Activated CD4-positive, alpha-beta T cell treated with anti-CD3 and anti-CD28 coated beads for 24 hours (primary cell): ENCODE results near the gene TFR2.

Experiments
- DNase-seq, 2 donors: peaks; one replicate each; pipeline ENCODE4 v3.0.0-alpha.2; 2020; ENCODE audit warnings: low read depth in 2 of 2

Gene TFR2

DNA sequence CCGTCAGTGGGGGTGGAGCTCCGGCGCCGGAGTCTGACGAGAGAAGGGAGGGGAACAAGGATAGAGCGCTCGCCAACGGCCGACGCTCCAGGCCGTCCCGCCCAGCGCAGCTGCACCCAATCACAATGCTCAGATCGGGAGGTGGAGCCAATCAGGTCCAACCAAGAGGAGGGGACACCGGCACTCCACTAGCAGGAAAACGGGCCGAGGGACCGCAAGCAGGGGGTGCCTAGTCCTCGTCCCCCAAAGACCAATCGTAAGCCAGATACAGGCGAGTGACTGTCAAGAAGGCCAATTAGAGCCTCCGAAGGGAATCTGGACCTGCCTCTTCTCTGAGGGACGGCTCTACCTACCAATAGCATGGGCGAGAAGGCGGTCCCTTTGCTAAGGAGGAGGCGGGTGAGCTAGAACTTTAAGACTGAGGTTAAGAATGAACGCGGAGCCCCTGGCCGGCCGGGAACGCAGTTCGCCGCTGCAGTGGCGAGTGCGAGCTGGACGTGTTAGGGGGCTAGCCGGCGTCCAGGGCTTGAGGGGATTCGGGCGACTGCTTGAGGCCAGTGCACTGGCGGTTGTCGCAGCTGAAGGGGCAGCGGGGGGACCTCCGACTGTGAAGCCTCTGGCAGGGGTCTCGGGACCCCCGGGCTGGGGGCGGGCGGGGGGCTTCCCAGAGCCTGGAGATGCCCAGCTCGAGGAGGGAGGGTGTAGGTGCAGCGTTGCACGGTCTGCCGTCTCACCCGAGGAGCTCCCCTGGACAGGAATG lies 54.9 kb downstream of the TFR2 start, which contains the start of gene FBXO24:
Gene FBXO24 (plus strand): TSS at position 63 of the 760 bp plus-strand sequence. CDS start 298 bp downstream, at position 361.
- peak; percentile 98 to 99 for DNase-seq

DNA sequence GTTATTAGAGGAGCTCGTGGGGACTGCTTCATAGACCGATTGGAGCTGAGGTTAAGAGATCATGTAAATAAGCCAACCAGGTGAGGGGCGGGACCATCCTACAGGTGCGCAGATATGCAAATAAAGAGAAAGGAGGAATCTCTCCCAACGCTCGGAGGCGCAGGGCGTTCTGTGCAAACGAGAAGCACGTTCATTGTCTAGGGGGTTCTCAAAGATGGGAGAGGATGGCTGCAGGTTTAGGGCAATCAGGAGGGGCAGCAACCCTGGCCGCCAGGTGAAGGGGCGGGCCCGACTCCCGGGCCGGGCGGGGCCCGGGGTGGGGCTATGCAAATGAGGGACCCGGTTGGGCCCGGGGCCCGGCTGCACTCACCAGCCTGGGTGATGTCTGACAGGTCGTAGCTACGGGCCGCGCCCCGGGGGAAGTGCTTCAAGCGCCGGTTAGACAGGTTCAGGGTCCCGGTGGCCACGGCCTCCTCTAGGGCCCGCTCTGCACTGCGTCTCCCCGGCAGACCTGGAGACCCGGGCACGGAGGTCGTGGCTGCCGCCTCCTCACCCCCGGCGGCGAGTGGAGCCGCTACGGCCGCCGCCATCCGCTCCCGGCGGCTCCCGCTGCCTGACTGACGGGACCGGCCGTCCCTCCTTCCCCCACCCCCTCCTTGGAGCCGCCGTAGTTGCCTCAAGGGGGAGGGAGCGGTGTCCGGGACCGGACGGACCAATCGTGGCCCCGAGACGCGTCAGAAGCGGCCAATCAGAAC lies 55.7 kb downstream of the TFR2 start, which contains the start of gene LRCH4:
Gene LRCH4 (minus strand): TSS at position 619 of the 755 bp plus-strand sequence. CDS start 29 bp downstream, at position 590.
- DNase-seq = peak in 1 of 2 donors; percentile 39

DNA sequence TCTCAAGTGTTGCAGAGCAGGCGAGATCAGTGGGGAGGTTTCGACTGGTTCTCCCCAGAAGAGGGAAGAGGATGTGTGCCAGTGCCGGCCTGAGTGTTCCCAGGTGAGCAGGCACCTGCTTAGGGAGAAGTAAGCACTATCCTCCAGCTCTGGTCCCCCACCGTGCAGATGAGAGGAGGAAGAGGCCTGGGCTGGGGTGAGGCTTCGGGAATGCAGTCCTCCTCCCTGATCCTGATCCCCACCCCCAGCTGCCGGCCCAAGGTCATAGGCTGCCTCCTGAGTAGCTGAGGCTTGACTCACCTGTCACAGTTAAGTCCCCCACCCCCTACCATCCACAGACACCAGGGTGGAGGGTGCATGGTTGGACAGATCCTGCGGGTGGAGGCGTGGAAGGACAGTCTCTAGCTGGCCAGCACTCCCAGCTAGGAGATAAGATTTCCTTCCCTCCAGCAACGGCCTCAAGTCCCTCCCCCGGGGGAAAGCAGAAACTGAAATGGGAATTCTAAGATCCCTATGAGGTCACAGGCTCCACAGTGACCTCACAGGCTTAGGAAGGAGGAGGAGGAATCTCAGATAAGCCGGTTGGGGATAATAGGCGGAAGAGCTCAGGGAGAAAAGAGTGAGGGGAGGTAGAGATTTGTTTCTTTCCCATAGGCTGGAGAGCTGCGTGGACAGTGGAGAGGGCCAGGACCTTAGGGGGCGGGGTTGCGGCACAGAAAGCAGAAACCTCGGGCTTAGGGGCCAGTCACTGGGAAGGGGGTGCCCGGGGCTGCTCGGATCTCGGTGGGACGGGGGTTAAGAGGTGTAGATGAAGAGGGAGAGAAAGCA lies 56.5 kb downstream of the TFR2 start:
- DNase-seq = no peak

DNA sequence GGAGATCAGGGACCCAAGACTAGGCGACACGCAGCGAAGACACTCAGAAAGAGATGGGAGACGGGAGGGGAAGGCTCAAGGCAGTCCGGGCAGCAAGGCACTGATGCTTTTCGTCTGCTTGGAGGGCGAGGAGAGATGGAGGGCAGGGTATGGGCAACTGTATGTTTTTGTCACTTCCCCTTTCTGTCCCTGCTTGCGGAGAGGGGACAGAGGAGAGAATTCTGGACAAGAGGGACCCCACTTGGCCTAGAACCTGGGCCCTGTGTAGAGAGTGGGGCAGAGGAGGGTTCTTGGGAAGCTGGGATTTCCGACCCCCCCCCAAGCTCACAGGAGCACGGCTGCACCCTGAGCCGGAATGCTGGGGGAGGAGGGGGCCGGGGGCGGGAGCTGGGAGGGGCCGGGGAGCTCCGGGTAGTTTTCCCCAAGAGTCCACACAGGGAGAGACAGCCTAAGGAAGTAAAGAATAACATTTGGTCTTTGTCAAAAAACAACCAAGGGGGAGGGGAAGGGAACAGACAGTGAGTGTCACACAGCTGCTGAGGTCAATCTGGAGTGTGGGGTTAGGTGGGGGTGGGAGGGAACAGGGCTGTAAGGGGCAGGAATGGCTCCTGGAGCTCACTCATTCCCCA lies 57.2 kb downstream of the TFR2 start:
- no peak for DNase-seq

DNA sequence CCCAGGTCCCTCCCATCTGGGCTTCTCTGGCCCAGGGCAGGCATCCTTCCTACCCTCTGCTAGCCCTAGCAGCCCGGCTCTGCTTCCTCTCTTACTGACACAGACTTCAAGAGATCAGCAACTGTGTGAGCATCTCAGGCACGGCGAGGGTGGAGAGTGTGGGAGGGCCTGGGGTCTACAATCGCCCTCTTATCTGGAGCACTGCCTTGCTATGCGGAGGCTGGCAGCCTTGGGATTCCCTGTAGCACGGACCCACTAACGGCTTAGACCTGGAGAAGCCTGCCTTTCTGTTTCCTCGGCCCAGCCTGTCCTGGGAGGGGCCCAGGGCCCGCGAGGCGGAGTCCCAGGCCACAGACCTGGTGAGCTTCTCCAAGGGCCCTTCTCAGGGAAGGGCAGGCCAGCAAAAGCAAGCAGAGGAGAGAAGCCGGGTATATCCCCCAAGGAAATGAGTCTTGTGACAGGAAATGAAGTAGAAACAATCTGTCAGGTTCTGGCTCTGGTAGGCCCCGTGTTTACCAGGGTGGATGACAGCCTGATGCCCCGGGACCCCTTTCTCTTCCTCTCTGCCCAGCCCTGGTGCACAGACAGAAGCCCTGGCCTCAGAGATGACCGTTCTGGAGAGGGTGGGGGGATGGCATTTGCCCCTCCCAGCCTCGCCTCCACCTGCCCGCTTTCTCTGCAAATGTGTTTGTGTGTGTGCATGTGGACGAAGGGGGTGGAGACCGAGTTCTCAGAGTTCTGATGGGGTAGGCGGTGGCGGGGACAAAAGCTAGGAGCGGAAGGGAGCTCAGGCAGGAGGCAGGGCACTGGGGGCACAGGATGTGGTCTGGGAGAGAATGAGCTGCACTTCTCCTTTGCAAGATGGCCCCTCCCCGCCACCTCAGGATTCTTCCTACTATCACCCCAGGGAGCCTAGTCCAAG lies 58.0 kb downstream of the TFR2 start:
- peak; percentile 47 to 64 for DNase-seq

DNA sequence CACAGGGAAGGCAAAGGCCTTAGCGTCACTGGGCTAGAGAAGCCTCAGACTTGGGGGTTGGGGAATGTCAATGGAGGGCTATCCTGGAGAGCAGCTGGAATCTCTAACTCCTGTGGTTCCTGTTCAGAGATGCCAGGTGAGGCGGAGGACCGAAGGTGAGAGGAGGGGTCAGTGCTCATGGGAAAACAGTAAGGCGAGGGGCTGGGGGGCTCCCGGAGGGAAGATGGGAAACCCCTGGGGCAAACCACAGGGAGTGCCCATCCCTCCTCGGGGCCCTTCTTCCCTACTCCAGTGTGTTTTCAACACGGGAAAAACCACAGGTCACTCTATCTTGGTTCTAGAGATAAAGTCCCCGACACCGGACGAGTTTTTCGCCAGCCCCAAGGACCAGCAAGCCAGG lies 58.7 kb downstream of the TFR2 start:
- DNase-seq = no peak

DNA sequence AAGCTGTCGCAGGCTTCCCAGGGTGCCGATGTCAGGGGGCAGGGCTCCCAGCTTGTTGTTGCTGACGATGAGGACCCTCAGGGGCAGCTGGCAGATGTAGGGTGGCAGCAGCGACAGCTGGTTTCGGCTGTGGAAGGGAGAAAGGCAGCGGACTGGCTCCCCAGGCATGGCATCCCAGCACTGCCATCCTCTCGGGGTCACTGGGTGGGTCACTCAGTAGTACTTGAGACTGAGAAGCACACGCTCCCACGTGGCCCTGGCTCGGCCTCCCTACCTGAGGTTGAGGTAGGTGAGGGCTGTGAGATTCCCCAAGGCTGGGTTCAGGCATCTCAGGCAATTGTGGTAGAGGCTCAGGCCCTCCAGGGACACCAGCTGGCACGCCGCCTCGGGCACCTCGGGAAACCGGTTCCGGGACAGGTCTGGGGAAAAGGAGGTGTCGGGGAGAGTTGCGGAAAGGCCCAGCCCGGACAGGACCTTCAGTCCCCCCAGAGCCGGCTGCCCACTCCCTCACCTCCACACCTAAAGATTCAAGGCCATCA lies 59.2 kb downstream of the TFR2 start:
- no peak for DNase-seq

DNA sequence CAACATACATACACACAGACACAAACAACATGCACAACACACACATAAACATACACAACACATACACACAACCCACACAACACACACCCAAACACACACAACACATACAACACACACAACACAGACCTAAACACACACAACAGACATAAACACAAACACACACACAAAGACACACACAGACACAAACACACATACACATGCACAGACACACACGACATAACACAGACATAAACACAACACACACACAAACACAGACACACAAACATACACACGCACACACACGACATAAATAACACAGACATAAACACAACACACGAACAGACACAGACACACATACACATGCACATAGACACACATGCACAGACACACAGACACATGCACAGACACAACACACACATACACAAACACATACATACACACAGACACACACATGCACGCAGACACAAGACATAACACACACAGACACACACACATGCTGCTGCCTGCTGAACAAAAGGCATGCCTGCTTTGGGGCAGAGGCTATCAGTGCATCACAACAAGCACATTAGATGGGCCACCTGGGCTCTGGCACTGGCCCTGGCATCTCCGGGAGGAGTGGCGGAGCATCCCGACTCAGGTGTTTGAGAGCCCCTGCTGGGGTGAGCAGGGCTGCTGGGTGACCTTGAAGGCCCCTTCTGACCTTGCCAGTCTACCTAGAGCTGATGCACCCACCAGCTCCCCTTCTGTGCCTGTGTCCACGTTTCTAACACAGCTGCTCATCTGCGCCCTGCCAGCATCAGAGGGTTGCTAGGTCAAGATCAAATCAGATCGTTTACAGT lies 60.7 kb downstream of the TFR2 start:
- no peak for DNase-seq

DNA sequence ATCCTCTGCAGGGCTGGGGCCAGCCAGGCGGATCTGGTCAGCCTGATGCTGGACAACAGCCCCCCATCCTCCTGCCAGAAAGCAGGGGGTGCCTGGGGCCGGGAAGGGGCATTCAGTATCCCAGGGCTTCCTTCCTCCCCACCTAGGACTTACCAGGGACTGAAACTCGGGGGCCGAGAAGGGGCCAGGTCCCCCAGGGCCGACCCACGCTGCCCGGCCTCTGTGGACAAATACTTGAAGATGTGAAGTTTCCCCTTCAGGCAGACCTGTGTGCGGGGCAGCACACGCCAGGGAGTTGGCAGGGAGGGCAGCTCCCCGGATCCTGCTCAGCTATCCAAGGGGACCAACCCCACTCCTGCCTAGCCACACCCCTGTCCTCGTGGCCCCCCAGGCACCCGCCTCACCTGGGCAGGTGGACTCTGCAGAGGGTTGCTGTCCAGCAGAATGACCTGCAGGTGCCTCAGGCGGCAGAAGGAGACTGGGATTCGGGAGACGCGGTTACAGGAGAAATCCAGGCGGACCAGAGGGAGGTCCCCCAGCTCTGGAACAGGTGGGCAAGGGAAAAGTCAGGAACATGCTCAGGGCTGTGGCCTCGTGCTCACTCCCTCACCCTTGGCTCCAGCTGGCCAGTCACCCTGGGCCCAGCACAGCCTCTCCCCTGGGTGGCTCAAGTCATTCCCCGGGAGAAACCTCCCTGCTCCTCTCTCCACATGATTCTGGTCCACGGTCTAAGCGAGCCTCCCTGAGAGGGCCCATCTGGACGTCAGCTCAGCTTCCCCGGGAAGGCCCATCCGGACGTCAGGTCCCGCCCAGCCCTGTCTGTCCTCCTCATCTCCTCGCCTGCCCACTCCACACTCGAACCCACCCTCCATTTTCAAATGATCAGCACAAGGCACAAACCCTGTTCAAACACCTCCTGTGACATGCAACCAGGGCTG lies 62.8 kb downstream of the TFR2 start:
- no peak for DNase-seq

DNA sequence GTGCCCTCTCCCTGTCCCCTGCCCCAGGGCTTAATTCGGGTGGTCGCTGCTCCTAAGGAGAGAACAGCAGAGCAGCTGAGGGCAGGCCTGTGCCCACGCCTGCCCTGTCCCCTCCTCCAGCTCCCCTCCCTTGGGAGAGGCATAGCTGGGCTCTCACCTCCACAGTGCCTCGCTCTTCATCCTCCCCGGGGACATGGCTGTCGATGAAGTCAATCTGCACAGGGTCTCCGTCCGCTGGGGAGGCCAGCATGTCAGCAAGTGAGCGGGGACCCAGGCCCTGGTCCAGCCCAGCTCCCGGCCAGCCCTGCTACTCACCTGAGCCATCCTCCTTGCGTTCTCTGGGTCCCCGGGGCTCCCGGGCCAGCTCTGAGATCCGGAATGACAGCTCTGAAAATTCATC lies 63.8 kb downstream of the TFR2 start:
- DNase-seq = no peak

DNA sequence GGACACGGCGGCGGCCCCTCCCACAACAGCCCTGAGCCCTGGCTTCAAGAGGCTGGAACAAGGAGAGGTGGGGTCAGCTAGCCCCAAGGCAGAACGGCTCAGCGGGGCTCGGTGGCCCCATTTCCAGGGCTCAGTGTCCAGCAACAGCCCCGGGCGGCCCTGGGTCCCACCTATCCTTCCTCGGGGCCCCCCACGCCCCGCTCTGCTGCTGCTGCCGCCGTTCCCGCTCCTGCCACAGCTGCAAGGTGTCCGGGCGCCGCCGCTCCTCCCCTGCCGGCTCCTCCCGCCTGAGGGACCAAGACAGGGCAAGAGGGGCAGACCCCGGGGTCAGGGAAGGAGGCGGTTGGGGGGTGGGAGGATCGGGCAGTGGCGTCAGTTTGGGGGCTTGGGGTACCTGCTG lies 64.2 kb downstream of the TFR2 start:
- DNase-seq = no peak

DNA sequence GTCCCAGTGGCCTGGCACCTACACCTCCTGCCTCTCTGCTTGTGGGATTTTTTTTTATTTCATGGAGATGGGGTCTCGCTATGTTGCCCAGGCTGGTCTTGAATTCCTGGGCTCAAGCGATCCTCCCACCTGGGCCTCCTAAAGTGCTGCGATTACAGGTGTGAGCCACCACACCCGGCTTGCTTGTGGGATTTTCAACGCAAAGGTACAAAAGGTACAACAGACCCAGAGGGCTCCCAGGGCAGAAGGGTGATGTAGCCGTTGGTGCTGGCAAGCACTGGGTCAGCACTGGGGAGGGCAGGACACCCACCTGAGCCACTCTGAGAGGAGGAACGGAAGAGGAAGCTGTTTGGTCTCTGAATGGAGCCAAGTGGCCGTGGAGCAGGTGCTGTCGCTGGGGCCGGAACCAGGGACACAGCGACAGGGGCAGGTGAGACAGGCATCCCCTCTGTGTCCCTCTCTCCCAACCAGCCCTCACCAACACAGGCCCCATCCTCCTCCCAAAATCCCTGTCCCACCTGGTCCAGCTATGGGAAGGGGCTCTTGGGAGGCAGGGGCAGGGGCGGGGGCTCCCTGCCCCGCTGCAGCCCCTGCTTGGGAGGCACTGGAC lies 64.9 kb downstream of the TFR2 start:
- no peak for DNase-seq

DNA sequence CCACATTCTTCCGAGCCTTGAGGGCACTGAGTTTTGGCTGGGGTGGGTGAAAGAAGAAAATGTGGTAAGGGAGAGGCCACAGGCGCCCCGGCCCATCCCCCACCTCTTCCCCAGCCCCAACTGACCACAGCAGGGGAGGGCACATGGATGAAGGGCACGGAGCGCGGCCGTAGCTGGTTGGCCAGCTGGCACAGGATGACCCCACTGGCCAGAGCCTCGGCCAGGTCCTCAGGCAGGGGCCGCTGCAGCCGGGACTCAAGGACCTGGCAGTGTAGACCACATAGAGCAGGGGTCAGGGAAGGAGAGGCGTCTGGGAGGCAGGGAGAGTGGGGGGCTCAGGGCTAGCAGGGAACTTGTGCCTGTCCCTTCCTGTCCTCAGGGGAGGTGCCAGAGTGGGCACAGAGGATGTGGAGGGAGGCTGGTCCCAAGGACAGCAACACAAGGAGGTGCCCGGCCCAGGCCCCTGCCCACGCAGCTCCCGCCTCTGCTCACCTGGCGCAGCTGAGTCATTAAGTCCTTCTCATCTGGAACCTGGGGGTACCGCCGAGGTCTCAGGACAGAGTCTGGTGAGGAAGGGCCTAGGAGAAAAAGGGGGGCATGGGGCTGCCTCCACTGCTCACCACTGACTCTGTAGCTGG lies 65.5 kb downstream of the TFR2 start:
- DNase-seq = no peak

DNA sequence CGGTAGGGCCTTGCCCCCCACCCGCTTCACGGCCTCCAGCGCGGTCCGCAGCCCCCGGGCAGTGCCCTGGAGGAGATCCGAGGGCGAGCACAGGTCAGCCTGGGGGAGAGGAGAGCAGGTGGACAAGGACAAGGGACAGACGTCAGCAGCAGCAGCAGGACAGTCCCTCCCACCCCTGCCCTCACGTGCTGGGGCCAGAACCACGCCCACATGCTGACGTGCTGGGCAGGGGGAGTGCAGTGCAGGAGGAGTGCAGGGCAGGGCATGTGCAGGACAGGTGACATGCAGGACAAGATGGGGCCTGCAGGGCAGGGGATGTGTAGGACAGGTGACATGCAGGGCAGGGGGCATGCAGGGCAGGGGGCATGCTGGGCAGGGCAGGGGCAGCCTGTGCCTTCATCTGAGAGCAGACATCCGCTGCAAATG lies 66.1 kb downstream of the TFR2 start:
- no peak for DNase-seq

DNA sequence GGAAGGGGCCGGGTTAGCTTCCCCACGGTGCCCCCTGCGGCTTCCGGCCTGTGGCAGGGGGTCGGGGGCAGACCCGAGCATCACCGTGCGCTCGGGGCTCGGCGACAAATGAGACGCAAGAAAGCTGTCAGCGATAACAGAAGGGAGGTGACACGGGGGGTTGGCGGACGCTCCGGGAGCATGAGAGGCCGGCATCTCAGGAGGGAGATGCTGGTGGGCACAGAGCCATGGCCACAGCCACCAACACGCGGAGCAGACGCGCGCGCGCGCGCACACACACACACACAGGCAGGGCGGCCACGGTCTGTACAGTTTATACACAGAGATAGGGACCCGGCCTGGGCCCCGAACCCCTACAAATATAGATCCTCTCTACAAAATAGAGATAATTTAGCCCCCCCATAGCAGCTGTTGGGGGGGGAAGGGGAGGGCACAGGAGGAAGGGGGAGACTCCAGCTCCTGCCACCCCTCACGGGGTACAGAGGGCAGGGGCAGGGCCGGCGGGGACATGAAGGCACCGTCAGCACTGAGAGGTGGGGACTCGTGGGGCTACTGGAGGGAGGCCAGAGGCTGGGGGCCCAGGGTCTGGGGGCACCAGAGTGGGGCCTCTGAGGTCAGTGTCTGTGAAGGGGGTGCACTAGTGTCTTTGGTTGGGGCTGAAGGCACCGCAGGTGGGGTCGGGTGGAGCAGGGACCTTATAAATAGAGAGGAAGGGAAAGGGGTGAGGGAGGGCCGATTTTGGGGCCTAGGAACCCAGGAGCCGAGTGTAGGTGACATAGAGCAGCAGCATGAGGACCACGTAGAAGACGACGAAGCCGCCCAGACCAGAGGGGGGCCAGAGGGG lies 66.8 kb downstream of the TFR2 start:
- DNase-seq = no peak

DNA sequence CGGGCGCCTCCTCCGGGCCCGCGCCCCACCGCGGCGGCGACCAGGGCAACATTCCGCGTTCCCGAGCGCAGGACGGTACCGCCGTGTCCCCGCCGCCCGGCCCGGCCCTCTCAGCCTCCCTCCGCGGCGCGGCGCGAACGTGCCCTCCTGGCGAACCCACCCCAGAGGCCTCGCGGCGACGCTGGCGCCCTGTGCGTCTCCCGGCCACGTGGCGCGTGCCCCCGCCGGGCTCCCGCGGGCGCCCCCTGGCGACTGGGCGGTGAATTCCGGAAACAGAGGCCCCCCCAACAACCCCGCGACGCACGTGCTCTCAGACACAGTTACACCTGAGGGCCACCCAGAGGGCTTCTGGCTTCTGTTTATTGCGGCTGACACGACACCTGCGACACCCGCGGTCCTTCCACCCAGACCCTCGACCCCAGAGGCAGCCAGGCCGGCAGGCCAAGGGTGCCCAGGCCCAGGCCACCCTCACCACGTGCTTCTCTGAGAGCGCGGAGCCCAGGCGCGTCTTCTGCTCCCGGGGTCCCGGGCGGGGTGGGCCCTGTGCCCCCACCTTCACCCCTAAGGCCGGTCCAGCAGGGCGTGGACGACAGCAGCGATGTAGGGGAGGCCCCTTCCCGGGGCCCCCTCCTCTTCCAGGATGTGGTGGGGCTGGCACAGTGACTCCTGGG lies 67.5 kb downstream of the TFR2 start, which contains the start of gene SAP25:
Gene SAP25 (minus strand): TSS at position 210 of the 671 bp plus-strand sequence. CDS start 158 bp downstream, at position 52.
- no peak for DNase-seq
